HTR-8/SVneo (cell line): Measurements from ENCODE around the gene PRSS23.

Experiments used
- DNase-seq: peaks from one replicate; pipeline ENCODE4 v3.0.0; 2011; ENCODE audit warnings: low spot score, mixed read lengths; ENCODE audit not compliant: insufficient read length
- FAIRE-seq: peaks from 2 replicates; lab custom pipeline; 2011; peaks lifted over from hg19 to GRCh38; lab: Jason Lieb, UNC

PRSS23 gene

DNA sequence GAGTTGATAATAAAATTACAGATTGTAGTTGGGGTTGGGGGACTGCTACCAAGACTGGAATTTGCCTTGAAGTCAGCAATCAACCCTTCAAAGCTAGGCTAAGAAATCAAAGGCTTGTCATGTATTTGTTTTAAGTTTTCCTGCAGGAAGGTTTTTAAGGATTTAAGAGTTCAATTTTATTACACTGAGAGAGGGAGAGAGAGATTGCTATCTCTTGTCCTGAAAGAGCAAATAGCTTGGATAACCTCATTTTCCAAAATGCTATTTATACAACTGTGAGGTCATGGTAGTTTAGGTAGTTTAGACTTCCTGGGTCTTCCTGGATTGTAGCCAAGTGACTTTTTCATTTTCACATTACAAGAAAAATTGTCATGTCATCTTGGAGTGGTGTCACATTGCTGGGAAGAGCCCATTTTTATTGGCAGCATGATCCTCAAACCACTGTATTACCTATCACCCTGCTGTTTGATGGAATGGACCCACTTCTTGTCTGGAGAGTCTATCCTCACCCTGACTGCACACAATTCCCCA lies 10.1 kb upstream of the PRSS23 start:
- FAIRE-seq (no peak), DNase-seq (no peak)

- DNase-seq (no peak), FAIRE-seq (no peak)
Observed at GRCh38 chr11:86790867-86791849, 9.2 kb upstream of the PRSS23 start.

GRCh38 chr11:86792150-86792549 lies 8.2 kb upstream of the PRSS23 start:
- FAIRE-seq (no peak), DNase-seq (no peak)

GRCh38 chr11:86793307-86793706 lies 7.0 kb upstream of the PRSS23 start:
- FAIRE-seq (no peak), DNase-seq (no peak)

- DNase-seq (no peak), FAIRE-seq (no peak)
Observed at GRCh38 chr11:86795511-86795910, 4.8 kb upstream of the PRSS23 start.

- DNase-seq (no peak), FAIRE-seq (peak; percentile 48)
Observed at GRCh38 chr11:86795949-86796348, 4.4 kb upstream of the PRSS23 start.

- FAIRE-seq (no peak), DNase-seq (no peak)
Observed at GRCh38 chr11:86797133-86797532, 3.2 kb upstream of the PRSS23 start.

- peak; percentile 28 for FAIRE-seq
Observed at GRCh38 chr11:86798988-86799387, 1.4 kb upstream of the PRSS23 start.

GRCh38 chr11:86799680-86800075 lies 664 bp upstream of the PRSS23 start:
- DNase-seq (no peak), FAIRE-seq (peak; percentile 36)

More at GRCh38 chr11:86798988-86799387, 1.4 kb upstream of the PRSS23 start:
- DNase-seq = no peak

- DNase-seq = no peak
- FAIRE-seq = no peak
Observed at GRCh38 chr11:86800960-86801272, 574 bp downstream of the PRSS23 start.

GRCh38 chr11:86801364-86801763 lies 1.0 kb downstream of the PRSS23 start:
- FAIRE-seq (peak; percentile 42), DNase-seq (no peak)

- no peak for DNase-seq
- peak; percentile 33 for FAIRE-seq
Observed at GRCh38 chr11:86802146-86802545, 1.8 kb downstream of the PRSS23 start.

GRCh38 chr11:86802601-86803051 lies 2.3 kb downstream of the PRSS23 start:
- peak; percentile 74 for FAIRE-seq
- no peak for DNase-seq

GRCh38 chr11:86803136-86804045 lies 3.0 kb downstream of the PRSS23 start:
- FAIRE-seq = peak; percentile 33
- DNase-seq = no peak

- FAIRE-seq (no peak), DNase-seq (no peak)
Observed at GRCh38 chr11:86804951-86805350, 4.6 kb downstream of the PRSS23 start.

DNA sequence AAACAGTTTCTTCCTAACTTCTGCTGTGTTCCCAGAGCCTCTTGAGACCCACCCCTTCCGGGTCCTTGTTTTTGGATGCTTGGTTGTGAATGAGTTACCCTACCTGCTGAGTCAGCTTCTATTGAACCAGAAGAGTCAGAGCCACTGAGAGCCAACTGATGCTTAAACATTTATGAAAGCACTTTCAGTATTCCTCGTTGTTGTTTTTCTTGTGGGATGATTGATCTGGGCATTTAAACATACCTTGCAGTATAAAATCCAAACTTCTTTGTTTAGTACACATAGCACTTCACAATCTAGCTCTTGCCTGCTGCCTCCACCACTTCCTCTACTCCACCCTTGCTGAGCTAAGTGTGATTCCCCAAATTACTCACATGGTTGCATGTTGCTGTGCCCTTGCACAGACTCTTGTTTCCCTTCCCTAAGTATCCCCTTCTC lies 5.5 kb downstream of the PRSS23 start:
- DNase-seq = no peak
- FAIRE-seq = no peak

- FAIRE-seq = no peak
- no peak for DNase-seq
Observed at GRCh38 chr11:86806903-86807302, 6.6 kb downstream of the PRSS23 start.

DNA sequence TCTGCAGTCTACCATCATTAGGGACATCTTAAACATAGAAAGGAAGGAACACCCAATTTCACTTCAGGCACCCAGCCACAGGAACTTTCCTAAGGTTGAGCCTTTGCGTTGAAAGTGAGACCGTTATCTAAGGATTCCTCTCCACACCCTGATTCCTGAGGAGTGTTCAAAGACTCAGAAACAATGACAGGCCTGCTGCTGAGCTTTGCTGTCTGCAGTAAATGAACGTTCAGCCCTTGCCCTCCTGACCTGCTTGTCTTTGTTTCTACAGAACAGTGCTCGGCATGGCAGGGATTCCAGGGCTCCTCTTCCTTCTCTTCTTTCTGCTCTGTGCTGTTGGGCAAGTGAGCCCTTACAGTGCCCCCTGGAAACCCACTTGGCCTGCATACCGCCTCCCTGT lies 7.0 kb downstream of the PRSS23 start:
- FAIRE-seq = peak; percentile 13
- no peak for DNase-seq

GRCh38 chr11:86809561-86809960 lies 9.2 kb downstream of the PRSS23 start:
- DNase-seq = no peak
- no peak for FAIRE-seq

DNA sequence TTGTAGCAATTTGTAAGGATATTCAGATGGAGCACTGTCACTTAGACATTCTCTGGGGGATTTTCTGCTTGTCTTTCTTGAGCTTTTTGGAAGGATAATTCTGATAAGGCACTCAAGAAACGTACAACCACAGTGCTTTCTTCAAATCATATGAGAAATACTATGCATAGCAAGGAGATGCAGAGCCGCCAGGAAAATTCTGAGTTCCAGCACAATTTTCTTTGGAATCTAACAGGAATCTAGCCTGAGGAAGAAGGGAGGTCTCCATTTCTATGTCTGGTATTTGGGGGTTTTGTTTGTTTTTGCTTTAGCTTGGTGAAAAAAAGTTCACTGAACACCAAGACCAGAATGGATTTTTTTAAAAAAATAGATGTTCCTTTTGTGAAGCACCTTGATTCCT lies 9.9 kb downstream of the PRSS23 start:
- DNase-seq = no peak
- FAIRE-seq = no peak
